Measurements from ENCODE around the gene PITPNC1. TPM values are rescaled to one million over a fixed set of nuclear protein-coding genes. Genes with fewer than 3 reads are reported as not detected.

PITPNC1 gene
- total and polyA plus RNA-seq, 2 of the 13 experiments (the other 11 are each of a cell fraction or from before 2014, with no cell fraction given) = 4.1 to 5.7 TPM

DNA sequence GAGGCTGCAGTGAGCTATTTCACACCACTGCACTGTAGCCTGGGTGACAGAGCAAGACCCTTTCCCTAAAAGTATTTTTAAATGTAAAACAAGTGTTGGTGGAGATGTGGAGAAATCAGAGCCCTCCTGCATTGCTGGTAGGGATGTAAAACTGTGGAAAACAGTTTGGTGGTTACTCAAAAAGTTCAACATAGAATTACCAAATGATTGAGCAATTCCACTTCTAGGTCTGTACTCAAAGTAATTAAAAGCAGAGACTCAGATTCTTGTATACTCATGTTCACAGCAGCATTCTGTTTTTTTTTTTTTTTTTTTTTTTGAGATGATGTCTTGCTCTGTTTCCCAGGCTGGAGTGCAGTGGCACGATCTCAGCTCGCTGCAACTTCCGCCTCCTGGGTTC is 141.8 kb downstream of the PITPNC1 start:
- Histone ChIP-seq H3K27me3 (ENCODE audit: control insufficient read depth in 1 of 2, insufficient read depth in 2 of 2, low read length in 2 of 2) (no peaks in the 10 kb centered on the region), H3K79me2 (ENCODE audit: insufficient read depth, low read length) (no peaks in the 10 kb centered on the region), H3K9me3 (ENCODE audit: low read length) (no peaks in the 10 kb centered on the region), H3K36me3 (replicated peaks in 1 of 2; ENCODE audit: control insufficient read depth in 1 of 2, insufficient read depth in 2 of 2, low read length in 2 of 2) (no peaks in the 10 kb centered on the region), H3K4me2 (ENCODE audit: low read depth, low read length) (no peak overlapping the region), H3K9ac (ENCODE audit: insufficient read depth, low read depth, low read length) (no peak overlapping the region), H3K4me3 (replicated peaks in 1 of 3; ENCODE audit: insufficient read depth in 1 of 3, low read depth in 2 of 3, low read length in 3 of 3) (no peak overlapping the region), H4K20me1 (ENCODE audit: insufficient read depth, low read length) (no peaks in the 10 kb centered on the region), H2AFZ (ENCODE audit: low read length) (no peak overlapping the region), H3K4me1 (ENCODE audit: insufficient read depth, low read length) (no peaks in the 10 kb centered on the region), H3K27ac (ENCODE audit: extremely low read length, insufficient read depth, low read length) (no peak overlapping the region)
- ATAC-seq = no peak
- POLR2A ChIA-PET = no interaction called here
- no peak for TF ChIP-seq ZNF841 (CRISPR knock-in tag; IDR thresholded peaks at IDR 0.05; ENCODE audit: borderline replicate concordance)
- no peak for TF ChIP-seq SNAI1 (CRISPR knock-in tag; IDR thresholded peaks at IDR 0.05; ENCODE audit: borderline replicate concordance)
- TF ChIP-seq, protein P1, sequence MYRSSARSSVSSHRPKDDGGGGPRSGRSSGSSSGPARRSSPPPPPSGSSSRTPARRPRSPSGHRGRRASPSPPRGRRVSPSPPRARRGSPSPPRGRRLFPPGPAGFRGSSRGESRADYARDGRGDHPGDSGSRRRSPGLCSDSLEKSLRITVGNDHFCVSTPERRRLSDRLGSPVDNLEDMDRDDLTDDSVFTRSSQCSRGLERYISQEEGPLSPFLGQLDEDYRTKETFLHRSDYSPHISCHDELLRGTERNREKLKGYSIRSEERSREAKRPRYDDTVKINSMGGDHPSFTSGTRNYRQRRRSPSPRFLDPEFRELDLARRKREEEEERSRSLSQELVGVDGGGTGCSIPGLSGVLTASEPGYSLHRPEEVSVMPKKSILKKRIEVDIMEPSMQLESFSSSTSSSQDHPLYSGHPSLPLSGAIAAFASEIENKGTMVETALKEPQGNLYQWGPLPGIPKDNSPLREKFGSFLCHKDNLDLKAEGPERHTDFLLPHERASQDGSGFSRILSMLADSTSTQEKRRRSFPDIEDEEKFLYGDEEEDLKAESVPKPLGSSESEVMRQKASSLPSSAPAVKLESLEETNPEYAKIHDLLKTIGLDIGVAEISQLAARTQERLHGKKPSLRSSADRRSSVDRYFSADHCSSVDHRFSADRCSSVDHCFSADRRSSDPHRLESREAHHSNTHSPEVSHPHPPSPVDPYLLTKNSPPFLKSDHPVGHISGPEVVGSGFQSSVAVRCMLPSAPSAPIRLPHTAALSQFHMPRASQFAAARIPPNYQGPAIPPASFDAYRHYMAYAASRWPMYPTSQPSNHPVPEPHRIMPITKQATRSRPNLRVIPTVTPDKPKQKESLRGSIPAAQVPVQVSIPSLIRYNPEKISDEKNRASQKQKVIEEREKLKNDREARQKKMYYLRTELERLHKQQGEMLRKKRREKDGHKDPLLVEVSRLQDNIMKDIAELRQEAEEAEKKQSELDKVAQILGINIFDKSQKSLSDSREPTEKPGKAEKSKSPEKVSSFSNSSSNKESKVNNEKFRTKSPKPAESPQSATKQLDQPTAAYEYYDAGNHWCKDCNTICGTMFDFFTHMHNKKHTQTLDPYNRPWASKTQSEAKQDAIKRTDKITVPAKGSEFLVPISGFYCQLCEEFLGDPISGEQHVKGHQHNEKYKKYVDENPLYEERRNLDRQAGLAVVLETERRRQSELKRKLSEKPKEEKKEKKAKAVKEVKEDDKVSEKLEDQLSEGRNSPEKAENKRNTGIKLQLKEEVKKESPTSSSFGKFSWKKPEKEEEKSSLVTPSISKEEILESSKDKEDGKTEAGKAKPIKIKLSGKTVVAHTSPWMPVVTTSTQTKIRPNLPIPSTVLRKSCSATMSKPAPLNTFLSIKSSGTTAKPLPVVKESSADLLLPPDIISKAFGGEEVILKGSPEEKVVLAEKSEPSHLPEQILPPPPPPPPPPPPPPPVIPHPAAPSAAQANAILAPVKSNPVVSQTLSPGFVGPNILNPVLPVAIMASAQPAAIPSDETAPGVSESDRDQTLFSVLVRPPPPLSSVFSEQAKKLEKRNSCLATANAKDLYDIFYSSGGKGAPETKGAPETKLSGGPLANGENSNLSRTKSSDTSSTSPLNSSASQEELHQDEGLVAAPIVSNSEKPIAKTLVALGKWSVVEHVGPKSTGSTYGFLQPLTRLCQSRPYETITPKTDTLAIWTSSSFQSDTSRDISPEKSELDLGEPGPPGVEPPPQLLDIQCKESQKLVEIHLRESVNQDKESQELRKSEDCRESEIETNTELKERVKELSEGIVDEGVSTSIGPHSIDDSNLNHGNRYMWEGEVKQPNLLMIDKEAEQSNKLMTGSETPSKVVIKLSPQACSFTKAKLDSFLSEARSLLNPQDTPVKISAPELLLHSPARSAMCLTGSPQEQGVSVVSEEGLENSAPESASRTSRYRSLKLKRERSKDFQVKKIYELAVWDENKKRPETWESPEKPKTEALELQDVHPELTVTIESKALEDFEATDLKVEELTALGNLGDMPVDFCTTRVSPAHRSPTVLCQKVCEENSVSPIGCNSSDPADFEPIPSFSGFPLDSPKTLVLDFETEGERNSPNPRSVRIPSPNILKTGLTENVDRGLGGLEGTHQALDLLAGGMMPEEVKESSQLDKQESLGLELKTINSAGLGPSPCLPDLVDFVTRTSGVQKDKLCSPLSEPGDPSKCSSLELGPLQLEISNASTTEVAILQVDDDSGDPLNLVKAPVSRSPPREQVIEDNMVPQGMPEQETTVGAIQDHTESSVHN (CRISPR knock-in tag; IDR thresholded peaks at IDR 0.05) = no peak
- TF ChIP-seq, protein P2, sequence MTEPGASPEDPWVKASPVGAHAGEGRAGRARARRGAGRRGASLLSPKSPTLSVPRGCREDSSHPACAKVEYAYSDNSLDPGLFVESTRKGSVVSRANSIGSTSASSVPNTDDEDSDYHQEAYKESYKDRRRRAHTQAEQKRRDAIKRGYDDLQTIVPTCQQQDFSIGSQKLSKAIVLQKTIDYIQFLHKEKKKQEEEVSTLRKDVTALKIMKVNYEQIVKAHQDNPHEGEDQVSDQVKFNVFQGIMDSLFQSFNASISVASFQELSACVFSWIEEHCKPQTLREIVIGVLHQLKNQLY (CRISPR knock-in tag; IDR thresholded peaks at IDR 0.05) = no peak
- in situ Hi-C loops (cut with HindIII; ENCODE audit: extremely low pct_ligation_motif_present, low pct_unique_long_range_greater_than_20kb) (no loop called here), intact Hi-C loops (cut with micrococcal nuclease; ENCODE audit: unreplicated experiment) (no loop called here)
- no TSS peak for BruUV-seq (replicated peaks)
- WGBS (ENCODE audit: low lambda C conversion rate) = 62% methylated on average over 3 of the region's 3 CpGs
- CTCF ChIA-PET (ENCODE audit: low intra/inter-chr PET ratio, low total read pairs) = no interaction called here
- FAIRE-seq = no peak
- DNase-seq (ENCODE audit: low spot score) = no peak
